Measurements from ENCODE around the gene ZMYND8.

Gene ZMYND8

GRCh38 chr20:47298624-47299023 lies 57.9 kb downstream of the ZMYND8 start:
- TF ChIP-seq ZFX (IDR thresholded peaks at IDR 0.05; ENCODE audit: borderline replicate concordance), result no peak
- no peak for TF ChIP-seq CTCF (IDR thresholded peaks at IDR 0.05)
- H3K27ac ChIP-seq, result no peak overlapping the region

GRCh38 chr20:47297746-47298145 lies 58.8 kb downstream of the ZMYND8 start:
- no peak overlapping the region for H3K27ac ChIP-seq
- TF ChIP-seq CTCF (IDR thresholded peaks at IDR 0.05) (no peak), ZFX (IDR thresholded peaks at IDR 0.05; ENCODE audit: borderline replicate concordance) (no peak)

GRCh38 chr20:47296950-47297349 lies 59.5 kb downstream of the ZMYND8 start:
- H3K27ac ChIP-seq, result no peak overlapping the region
- TF ChIP-seq ZFX (IDR thresholded peaks at IDR 0.05; ENCODE audit: borderline replicate concordance) (no peak), CTCF (IDR thresholded peaks at IDR 0.05) (no peak)

GRCh38 chr20:47295921-47296426 lies 60.5 kb downstream of the ZMYND8 start:
- no peak overlapping the region for H3K27ac ChIP-seq
- TF ChIP-seq ZFX (IDR thresholded peaks at IDR 0.05; ENCODE audit: borderline replicate concordance) (no peak), CTCF (IDR thresholded peaks at IDR 0.05) (no peak)

GRCh38 chr20:47295129-47295813 lies 61.2 kb downstream of the ZMYND8 start:
- TF ChIP-seq ZFX (IDR thresholded peaks at IDR 0.05; ENCODE audit: borderline replicate concordance), result no peak
- no peak for TF ChIP-seq CTCF (IDR thresholded peaks at IDR 0.05)
- no peak overlapping the region for H3K27ac ChIP-seq

- no peak overlapping the region for H3K27ac ChIP-seq
- TF ChIP-seq CTCF (IDR thresholded peaks at IDR 0.05) (no peak), ZFX (IDR thresholded peaks at IDR 0.05; ENCODE audit: borderline replicate concordance) (no peak)
Measured at GRCh38 chr20:47293631-47294030, 62.9 kb downstream of the ZMYND8 start.

GRCh38 chr20:47292581-47292980 lies 63.9 kb downstream of the ZMYND8 start:
- TF ChIP-seq ZFX (IDR thresholded peaks at IDR 0.05; ENCODE audit: borderline replicate concordance), result no peak
- TF ChIP-seq CTCF (IDR thresholded peaks at IDR 0.05), result no peak
- no peak overlapping the region for H3K27ac ChIP-seq
